H1 (cell line): ENCODE measurements around the gene SLC51B.

Experiments
- HDAC6 ChIP-seq: IDR thresholded peaks from one replicate; pipeline ENCODE4 v1.7.1; 2012; ENCODE audit warnings: low read depth, mild to moderate bottlenecking, inconsistent platforms, low read length, moderate library complexity
- POLR2A ChIP-seq, 2 experiments: IDR thresholded peaks; 1 replicate in 1 of 2; 2 replicates in 1 of 2; pipeline ENCODE4 v1.6.1; 2011; ENCODE audit warnings: low read depth in 2 of 2, low read length in 2 of 2, mild to moderate bottlenecking in 2 of 2; ENCODE audit errors: control extremely low read depth in 1 of 2
- RAD21 ChIP-seq, 2 experiments: IDR thresholded peaks in 1 of 2; conservative IDR thresholded peaks in 1 of 2; 2 replicates each; pipeline ENCODE4 v1.6.1; 2011; ENCODE audit warnings: low read depth in 2 of 2, low read length in 2 of 2, improper control_type of control experiment in 1 of 2, inconsistent platforms in 1 of 2, mild to moderate bottlenecking in 1 of 2, moderate library complexity in 1 of 2
- RNF2 ChIP-seq: fragments of 200-900, 300-1000 bp; sonication (generic); IDR thresholded peaks from 2 replicates; pipeline ENCODE4 v1.7.1; 2016; ENCODE audit warnings: borderline replicate concordance, low read depth, mild to moderate bottlenecking, antibody characterized with exemption, low read length; ENCODE audit not compliant: poor library complexity, severe bottlenecking; ENCODE audit errors: missing control alignments
- SP1 ChIP-seq: IDR thresholded peaks from 2 replicates; pipeline ENCODE4 v1.6.1; 2011; ENCODE audit warnings: low read depth, low read length
- ZNF274 ChIP-seq: IDR thresholded peaks from 2 replicates; pipeline ENCODE4 v1.7.0; 2012; ENCODE audit warnings: low read length, borderline replicate concordance; ENCODE audit errors: extremely low read depth
- TF ChIP-seq, protein P1 (sequence below), 3 experiments: IDR thresholded peaks; 1 replicate in 2 of 3; 2 replicates in 1 of 3; pipeline versions ENCODE4 v1.5.1 to v1.6.1; 2011; ENCODE audit warnings: low read length in 3 of 3, mild to moderate bottlenecking in 3 of 3, inconsistent platforms in 2 of 3, low read depth in 1 of 3, moderate library complexity in 1 of 3; ENCODE audit not compliant: insufficient read depth in 1 of 3; ENCODE audit errors: control extremely low read depth in 1 of 3
- TF ChIP-seq, protein P2 (sequence below): IDR thresholded peaks from 2 replicates; pipeline ENCODE4 v1.6.1; 2012; ENCODE audit warnings: inconsistent platforms

DNA sequence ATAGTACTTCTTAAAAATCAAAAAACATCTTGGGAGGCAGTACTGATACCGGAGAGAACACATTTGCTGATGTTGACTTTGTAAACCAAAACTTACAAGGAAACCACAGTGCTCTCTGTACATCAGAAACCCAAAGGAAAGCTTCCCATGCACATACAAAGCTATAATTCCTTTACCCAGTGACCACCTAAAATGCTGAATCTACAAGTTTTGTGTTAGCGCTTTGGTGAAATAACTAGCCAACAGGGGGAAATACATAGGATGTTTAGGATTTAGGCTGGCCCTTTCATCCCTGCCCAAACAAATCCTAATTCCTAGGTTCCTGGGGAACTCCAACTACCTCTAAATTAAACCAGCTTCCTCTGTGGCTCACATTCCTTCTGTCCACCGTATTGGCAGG, 40.2 kb upstream of the SLC51B start:
- TF ChIP-seq RAD21 (IDR thresholded peaks at IDR 0.05 in 1 of 2, conservative IDR thresholded peaks at IDR 0.05 in 1 of 2; ENCODE audit: low read depth in 2 of 2, low read length in 2 of 2) (no peak), RNF2 (no peak), HDAC6 (no peak), ZNF274 (no peak), POLR2A (IDR thresholded peaks at IDR 0.05; ENCODE audit: control extremely low read depth in 1 of 2, low read depth in 2 of 2, low read length in 2 of 2) (no peak), SP1 (no peak)
- TF ChIP-seq, protein P1, sequence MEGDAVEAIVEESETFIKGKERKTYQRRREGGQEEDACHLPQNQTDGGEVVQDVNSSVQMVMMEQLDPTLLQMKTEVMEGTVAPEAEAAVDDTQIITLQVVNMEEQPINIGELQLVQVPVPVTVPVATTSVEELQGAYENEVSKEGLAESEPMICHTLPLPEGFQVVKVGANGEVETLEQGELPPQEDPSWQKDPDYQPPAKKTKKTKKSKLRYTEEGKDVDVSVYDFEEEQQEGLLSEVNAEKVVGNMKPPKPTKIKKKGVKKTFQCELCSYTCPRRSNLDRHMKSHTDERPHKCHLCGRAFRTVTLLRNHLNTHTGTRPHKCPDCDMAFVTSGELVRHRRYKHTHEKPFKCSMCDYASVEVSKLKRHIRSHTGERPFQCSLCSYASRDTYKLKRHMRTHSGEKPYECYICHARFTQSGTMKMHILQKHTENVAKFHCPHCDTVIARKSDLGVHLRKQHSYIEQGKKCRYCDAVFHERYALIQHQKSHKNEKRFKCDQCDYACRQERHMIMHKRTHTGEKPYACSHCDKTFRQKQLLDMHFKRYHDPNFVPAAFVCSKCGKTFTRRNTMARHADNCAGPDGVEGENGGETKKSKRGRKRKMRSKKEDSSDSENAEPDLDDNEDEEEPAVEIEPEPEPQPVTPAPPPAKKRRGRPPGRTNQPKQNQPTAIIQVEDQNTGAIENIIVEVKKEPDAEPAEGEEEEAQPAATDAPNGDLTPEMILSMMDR (IDR thresholded peaks at IDR 0.05; ENCODE audit: control extremely low read depth in 1 of 3, insufficient read depth in 1 of 3, low read depth in 1 of 3, low read length in 3 of 3), result no peak
- TF ChIP-seq, protein P2, sequence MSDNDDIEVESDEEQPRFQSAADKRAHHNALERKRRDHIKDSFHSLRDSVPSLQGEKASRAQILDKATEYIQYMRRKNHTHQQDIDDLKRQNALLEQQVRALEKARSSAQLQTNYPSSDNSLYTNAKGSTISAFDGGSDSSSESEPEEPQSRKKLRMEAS, result no peak
